Measurements from ENCODE around the gene TXNDC8.
A peak's percentile ranks its signal among the peaks of the same experiment; 100 is the strongest.

Gene TXNDC8

GRCh38 chr9:110255463-110256379, 81.9 kb downstream of the TXNDC8 start:
- no peak for TF ChIP-seq CTCF (IDR thresholded peaks at IDR 0.05; ENCODE audit: low read depth, low read length)
- peak overlapping the region; percentile 88 for H3K4me3 ChIP-seq (ENCODE audit: low read depth, low read length)

GRCh38 chr9:110255034-110255462, 82.6 kb downstream of the TXNDC8 start:
- H3K4me3 ChIP-seq (ENCODE audit: low read depth, low read length), result peak overlapping the region; percentile 88
- TF ChIP-seq CTCF (IDR thresholded peaks at IDR 0.05; ENCODE audit: low read depth, low read length), result no peak

DNA sequence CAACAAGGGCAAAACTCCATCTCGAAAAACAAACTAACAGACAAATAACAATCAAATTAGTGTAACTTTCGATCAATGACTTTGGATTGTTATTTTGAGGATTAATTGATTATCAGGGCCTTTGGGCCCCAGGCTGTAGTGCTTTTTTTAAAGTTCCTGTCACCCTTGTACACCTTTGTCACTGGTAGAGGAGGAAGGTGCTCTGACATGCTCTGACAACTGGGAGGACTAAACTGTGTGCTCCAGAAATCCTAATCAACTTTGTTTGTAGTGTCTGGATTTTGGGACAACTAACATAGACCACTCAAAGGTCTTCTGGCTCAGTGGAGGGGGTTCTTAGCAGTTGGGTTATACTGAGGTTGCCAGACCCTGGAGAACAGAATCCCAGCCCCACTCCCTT, 83.2 kb downstream of the TXNDC8 start:
- H3K4me3 ChIP-seq (ENCODE audit: low read depth, low read length), result peak overlapping the region; percentile 88
- no peak for TF ChIP-seq CTCF (IDR thresholded peaks at IDR 0.05; ENCODE audit: low read depth, low read length)
